KOPT-K1 (cell line): Measurements from ENCODE around the gene KCNA1.

Experiments
- H3K27ac ChIP-seq: fragments of 200-600 bp; sonication (generic); 2 replicates; pipeline ENCODE4 v1.5.1; 2016; ENCODE audit warnings: antibody characterized with exemption, mild to moderate bottlenecking, low read depth, low read length; ENCODE audit not compliant: poor library complexity, severe bottlenecking
- H3K36me3 ChIP-seq: fragments of 200-600 bp; sonication (generic); 2 replicates; pipeline ENCODE4 v1.5.1; 2017; ENCODE audit warnings: antibody characterized with exemption, mild to moderate bottlenecking, low read length, moderate library complexity; ENCODE audit not compliant: insufficient read depth
- H3K9me3 ChIP-seq: fragments of 200-600 bp; sonication (generic); 2 replicates; pipeline ENCODE4 v1.5.1; 2017; ENCODE audit warnings: antibody characterized with exemption, low read length, mild to moderate bottlenecking; ENCODE audit not compliant: insufficient read depth, poor library complexity, severe bottlenecking

Gene KCNA1

DNA sequence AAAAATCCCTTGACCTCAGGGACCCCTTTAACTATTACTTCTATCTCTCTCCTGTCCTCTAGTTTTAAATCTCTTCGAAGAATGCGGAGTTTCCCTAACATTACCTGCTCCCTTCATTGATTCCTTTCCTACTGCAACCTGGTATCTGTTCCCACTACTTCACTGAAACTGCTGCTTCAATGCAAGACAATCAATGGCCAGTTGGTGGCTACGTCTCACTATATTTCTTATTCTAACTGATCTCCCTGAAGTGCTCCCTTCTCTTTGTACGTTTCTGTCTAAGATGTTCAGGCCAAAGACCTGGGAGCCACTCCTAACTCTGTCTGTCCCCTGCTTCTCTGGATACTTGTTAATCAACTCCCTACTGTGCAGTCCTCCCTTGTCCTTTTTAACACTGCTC, 10.3 kb upstream of the KCNA1 start:
- Histone ChIP-seq H3K27ac (no peak overlapping the region), H3K36me3 (no peaks in the 10 kb centered on the region), H3K9me3 (no peaks in the 10 kb centered on the region)

DNA sequence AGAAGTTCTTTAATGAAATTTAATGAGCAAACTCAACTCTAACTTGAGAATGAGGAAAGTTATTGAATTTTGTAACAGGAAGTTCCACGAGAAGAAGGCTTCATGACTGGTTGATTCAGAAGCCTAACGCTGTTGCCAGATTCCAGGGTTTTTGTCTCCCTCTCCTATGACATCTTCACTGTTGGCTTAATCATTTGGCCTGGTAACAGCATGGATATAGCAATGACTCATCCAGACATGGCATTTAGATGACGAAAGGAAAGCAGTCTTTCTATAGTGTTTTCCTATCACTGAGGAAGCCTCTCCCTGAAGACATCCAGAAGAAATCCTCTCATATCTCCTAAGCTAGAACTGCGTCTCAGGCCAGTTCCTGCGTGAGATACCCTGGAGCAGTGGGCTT, 9.4 kb upstream of the KCNA1 start:
- Histone ChIP-seq H3K9me3 (no peaks in the 10 kb centered on the region), H3K36me3 (no peaks in the 10 kb centered on the region), H3K27ac (no peak overlapping the region)

DNA sequence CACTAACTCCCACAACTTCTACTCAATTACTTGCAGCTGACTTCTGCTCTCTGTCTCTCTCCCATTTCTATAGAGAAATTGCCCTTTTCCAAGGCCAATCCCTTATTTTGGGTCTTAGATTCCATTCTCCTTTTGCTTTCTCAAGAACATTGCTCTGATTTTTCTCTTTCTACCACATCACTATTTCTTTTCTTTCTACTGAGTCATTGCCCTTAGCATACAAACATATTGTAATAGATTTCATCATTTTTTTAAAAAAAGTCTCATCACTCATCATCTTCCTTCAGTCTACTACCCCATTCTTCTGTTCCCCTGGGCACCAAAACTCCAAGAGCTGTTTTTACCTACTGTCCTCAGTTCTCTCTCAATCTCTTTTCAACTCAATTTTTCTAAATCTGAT, 4.4 kb upstream of the KCNA1 start:
- H3K9me3 ChIP-seq: peaks cover 10% of the 10 kb centered on the region
- H3K27ac ChIP-seq: no peak overlapping the region
- no peaks in the 10 kb centered on the region for H3K36me3 ChIP-seq

DNA sequence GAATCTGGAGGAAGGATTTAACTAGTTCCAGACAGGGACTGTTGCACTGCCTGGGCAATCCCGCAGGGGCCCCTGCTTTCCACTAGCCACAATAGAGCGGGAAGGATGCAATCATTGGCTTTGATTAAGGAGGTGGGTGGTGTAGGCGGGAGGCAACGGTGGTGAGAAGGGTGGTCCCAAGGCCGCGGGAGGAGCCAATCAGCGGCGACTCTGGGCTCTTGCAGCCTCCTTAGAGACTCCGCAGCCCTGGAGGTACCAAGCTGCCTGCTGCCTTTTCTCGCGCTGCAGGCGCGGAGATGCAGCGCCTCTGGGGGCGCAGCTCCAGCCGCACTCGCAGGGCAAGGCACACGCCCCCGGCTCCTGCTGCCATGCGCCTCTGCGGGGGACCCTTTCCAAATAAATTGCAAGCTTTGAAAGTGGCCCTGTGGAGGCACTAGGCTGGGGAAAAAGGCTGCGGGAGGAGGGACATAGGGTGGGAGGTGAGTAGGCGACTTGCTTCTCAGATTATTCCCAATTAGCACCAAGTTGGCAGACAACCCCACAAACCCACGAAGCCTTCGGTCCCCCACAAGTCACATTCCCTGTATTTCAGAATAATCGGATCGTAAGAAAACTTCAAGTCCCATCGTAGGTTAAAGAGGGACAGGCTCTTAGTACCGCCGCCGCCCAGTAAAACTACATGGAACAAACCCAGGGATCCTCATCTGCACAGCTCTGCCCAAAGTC, 858 bp upstream of the KCNA1 start:
- Histone ChIP-seq H3K36me3 (no peaks in the 10 kb centered on the region), H3K9me3 (peaks cover 10% of the 10 kb centered on the region), H3K27ac (no peak overlapping the region)

DNA sequence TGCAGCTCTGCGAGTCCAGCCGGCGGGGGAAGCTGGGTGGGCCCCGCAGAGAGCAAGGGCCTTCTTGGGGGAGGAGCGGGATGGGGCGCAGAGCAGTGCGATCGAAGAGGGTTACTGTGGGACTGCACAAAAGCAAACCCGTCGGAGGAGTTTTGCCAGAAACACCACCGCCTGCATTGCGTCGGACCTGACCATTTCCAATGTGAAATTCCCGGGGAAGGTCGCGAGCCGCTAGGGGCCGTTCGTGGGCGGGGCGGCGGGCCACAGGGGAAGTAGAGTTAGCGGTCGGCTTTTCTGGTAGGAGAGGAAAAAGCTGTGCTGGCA, 333 bp upstream of the KCNA1 start:
- Histone ChIP-seq H3K36me3 (no peaks in the 10 kb centered on the region), H3K9me3 (peaks cover 10% of the 10 kb centered on the region), H3K27ac (no peak overlapping the region)

DNA sequence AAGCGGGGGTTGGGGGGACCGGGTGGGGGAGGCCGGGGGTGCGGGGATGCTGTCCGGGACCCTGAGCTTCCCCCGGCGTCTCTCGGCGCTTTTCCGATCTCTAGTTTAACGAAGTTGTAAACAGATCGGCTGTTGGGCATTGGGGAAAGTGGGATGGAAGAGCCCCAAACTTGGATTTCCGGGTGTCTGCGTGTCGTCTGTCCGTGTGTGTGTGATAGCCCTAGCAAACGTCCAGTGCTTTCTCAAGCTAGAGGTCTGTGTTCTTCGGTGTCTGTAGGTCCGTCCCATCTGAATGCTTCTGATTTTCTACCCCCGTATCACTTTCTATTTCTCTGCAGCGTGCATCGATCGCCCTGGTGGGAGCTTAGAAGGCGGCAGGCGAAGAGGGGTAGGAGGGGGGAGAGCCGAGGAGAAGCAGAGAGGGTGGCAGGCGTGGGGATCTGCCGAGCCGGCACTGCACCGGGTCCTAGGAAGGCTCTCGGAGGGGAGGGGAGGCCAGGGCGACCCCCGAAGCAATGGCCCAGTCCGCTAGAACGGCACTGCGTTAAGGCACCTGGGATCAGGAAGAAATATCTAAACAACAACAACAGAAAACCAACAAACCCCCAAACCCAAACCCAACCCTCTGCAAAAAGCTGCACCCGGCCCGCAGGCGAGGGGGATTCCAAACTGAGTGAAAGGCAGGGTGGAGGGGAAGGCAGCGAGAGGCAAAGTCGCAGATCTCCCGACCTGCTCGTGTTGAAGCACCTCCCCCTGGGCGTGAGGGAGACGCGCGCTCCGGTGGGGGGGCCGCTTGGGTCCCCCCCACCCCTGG, 1.0 kb downstream of the KCNA1 start:
- H3K36me3 ChIP-seq: no peaks in the 10 kb centered on the region
- no peak overlapping the region for H3K27ac ChIP-seq
- peaks cover 10% of the 10 kb centered on the region for H3K9me3 ChIP-seq

DNA sequence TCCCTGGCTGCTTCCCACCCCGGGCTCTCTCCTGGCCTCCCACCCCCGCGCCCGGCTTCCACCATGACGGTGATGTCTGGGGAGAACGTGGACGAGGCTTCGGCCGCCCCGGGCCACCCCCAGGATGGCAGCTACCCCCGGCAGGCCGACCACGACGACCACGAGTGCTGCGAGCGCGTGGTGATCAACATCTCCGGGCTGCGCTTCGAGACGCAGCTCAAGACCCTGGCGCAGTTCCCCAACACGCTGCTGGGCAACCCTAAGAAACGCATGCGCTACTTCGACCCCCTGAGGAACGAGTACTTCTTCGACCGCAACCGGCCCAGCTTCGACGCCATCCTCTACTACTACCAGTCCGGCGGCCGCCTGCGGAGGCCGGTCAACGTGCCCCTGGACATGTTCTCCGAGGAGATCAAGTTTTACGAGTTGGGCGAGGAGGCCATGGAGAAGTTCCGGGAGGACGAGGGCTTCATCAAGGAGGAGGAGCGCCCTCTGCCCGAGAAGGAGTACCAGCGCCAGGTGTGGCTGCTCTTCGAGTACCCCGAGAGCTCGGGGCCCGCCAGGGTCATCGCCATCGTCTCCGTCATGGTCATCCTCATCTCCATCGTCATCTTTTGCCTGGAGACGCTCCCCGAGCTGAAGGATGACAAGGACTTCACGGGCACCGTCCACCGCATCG, 1.8 kb downstream of the KCNA1 start:
- Histone ChIP-seq H3K36me3 (no peaks in the 10 kb centered on the region), H3K9me3 (peaks cover 10% of the 10 kb centered on the region), H3K27ac (no peak overlapping the region)

DNA sequence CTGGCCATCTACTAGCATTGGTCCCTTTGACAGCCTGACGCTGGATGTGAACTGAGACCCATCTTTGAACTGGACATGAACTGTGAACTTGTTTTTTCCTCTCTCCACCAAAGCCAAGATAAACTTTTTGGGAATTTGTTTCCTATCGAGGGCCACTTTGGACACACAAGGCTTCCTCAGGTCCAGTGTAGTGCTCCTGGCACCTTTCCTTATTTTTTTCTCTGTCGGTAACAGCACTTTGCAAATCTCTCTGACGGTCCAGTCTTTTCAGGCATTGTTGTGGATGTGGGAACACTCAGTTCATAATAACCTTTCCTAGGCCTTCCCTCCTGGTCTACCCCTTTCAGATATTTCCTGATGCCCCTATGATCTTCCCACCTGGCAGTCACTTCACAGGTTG, 5.0 kb downstream of the KCNA1 start:
- Histone ChIP-seq H3K27ac (no peak overlapping the region), H3K36me3 (no peaks in the 10 kb centered on the region), H3K9me3 (peaks cover 6% of the 10 kb centered on the region)

DNA sequence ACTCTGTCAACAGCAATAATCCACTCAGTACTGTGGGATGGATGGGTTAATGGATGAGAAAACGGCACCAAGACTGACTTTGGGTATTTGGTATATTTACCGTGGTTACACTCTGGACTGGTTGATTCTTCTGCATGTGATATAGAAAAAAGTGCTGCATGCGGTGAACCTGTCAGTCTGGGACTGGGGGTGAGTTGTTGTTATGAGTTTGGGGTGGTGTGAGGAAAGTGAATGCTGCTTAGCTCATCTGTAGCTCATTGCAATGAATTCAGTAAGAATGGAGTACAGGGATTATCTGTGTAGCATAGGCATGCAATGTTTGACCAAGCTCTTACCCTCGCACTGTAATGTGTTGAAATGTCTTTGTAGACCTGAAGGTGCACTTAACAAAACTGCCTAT, 6.0 kb downstream of the KCNA1 start:
- H3K36me3 ChIP-seq: no peaks in the 10 kb centered on the region
- H3K9me3 ChIP-seq: no peaks in the 10 kb centered on the region
- no peak overlapping the region for H3K27ac ChIP-seq

DNA sequence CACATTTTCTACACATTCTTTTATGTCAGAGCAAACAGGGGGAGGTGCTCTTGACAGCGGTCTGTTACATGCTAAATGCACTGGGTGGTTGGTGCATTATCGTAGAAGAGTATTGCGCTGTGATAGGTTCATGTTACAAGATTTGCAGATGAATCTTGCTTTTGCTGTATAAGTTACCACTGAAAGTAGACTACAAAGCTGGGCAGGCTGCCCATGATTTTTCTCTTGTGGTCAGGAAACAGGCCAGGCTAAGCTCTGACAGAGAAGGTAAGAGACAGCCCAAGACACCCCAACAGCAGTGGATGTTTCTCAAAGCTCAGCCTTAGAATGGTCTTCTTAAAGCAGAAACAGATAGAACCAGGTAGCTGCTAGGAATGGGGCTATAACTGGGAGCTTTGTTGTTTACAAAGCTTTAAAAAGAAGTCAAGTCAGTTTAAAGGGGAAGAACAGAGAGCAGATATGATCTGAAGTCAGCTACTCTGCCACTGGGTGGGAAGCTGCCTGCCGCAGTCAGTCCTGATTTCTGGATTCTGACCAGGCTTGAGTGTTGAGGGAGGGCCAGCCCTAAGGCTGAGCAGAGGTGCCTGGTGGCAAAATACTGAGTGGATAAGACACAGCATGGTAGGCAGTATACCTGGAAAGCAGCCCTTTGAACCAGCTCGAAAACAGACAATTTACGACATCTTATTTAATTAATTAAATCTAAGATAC, 9.4 kb downstream of the KCNA1 start:
- no peaks in the 10 kb centered on the region for H3K9me3 ChIP-seq

DNA sequence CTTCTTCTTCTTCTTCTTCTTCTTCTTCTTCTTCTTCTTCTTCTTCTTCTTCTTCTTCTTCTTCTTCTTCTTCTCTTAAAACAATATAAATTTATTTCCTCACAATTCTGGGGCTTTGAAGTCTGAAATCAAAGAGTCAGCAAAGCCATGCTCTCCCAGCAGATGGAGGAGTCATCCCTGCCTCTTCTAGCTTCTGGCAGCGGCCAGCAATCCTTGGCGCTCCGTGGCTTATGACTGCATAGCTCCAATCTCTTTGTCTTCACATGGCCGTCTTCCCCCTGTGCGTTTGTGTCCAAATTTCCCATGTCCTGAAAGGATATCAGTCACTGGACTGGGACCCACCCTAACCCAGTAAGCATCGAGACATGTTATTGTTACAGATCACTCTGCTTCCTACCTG, 22.9 kb downstream of the KCNA1 start:
- Histone ChIP-seq H3K36me3 (no peaks in the 10 kb centered on the region), H3K27ac (no peak overlapping the region), H3K9me3 (no peaks in the 10 kb centered on the region)

More for the DNA sequence above, 9.4 kb downstream of the KCNA1 start:
- no peak overlapping the region for H3K27ac ChIP-seq
- no peaks in the 10 kb centered on the region for H3K36me3 ChIP-seq

DNA sequence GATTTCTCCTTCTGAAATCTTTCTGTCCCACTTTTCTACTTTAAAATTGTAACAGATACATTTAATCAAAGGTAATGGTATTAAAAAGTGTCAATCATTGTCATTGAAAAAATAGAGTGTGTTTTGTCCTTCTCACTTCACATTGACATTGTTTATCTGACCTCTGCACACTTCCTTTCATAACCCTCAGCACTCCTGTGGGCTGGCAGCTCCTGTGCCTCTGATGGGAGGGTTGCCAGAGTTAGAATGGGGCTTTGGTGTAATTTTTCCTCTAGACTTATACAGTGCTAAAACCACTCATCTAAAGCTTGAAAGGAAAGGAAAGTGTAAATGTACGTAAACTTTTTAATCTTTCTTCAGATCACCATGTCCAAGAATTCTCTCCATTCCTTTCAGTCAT, 23.7 kb downstream of the KCNA1 start:
- no peaks in the 10 kb centered on the region for H3K36me3 ChIP-seq
- no peaks in the 10 kb centered on the region for H3K9me3 ChIP-seq
- no peak overlapping the region for H3K27ac ChIP-seq

DNA sequence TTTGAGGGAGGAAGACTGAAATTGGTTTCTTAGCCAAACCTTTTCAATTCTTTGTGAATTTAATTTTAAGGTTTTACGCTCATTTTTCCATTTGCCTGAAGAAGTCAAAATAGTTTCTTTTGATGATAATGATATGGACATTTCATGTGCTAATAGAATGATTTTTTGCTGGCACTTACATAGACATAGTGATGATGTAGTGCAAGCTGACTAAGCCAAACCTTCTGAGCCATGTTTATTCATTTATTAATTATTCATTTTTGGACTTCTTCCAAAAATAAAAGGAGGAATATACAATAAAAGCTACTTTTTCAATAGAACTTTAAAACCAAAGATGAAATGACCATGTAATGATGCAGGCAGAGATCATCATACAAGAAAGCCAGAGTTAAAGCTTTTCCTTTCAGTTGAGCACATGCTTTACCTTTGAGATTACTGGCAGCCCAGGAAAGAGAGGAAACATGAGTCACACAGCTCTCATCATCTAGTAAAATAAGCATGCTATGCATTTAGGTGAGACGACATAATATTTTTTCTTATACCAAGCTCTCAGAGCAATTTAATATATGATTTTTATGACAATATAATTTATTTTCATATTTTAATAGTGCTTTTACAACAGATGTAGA, 24.8 kb downstream of the KCNA1 start:
- no peak overlapping the region for H3K27ac ChIP-seq
- H3K9me3 ChIP-seq: no peaks in the 10 kb centered on the region
- no peaks in the 10 kb centered on the region for H3K36me3 ChIP-seq

DNA sequence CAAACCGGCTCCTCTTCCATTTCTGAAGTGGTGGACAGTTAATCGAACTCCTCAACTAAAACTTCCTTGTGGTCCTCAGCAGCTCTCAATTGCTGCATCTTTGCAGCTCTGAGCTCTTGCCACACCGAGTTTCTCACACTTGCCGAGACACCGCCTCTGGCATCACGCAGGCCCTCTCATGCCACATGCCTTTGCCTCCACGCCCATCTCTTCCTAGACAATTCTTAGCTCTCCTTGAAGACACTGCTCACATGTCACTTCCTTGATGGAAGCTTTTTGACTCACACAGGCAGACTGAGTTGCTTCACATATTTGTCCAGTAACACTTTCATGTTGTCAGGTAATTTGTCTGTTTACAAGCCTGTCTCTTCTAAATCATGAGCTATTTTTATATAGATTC, 29.2 kb downstream of the KCNA1 start:
- Histone ChIP-seq H3K9me3 (no peaks in the 10 kb centered on the region), H3K36me3 (no peaks in the 10 kb centered on the region), H3K27ac (no peak overlapping the region)
